SU-DHL-6 (cell line): ENCODE measurements around the gene DUSP16.
"Not testable (repeated sequence)": the region's sequence is repeated elsewhere in the genome, so short reads cannot be mapped to it uniquely, and the experiment has no call there.

Experiments used
- H2AFZ ChIP-seq: fragments of 200-600 bp; sonication (generic); 2 replicates; pipeline ENCODE4 v1.6.1; 2014; ENCODE audit warnings: low read depth, mild to moderate bottlenecking, moderate library complexity, mixed read lengths, antibody characterized with exemption, low read length; ENCODE audit not compliant: severe bottlenecking
- H3F3A ChIP-seq: fragments of 200-600 bp; shearing (Covaris generic); 2 replicates; pipeline ENCODE4 v1.6.0; 2016; ENCODE audit warnings: antibody characterized with exemption, mild to moderate bottlenecking; ENCODE audit not compliant: insufficient read depth
- H3K27ac ChIP-seq: fragments of 200-600 bp; sonication (generic); 2 replicates; pipeline ENCODE4 v1.5.1; 2016; ENCODE audit warnings: low read depth, mild to moderate bottlenecking, low read length, moderate library complexity, mixed read lengths
- H3K27me3 ChIP-seq: fragments of 200-600 bp; sonication (generic), shearing (Covaris generic); 2 replicates; pipeline ENCODE4 v1.6.0; 2014; ENCODE audit warnings: mild to moderate bottlenecking, low read length
- H3K36me3 ChIP-seq: fragments of 200-600 bp; sonication (generic); 2 replicates; pipeline ENCODE4 v1.6.1; 2014; ENCODE audit warnings: mild to moderate bottlenecking, low read length, mixed read lengths
- H3K4me2 ChIP-seq: fragments of 300-600, 200-600 bp; shearing (Covaris generic), sonication (generic); 2 replicates; pipeline ENCODE4 v1.6.0; 2014; ENCODE audit warnings: low read length, low read depth, mild to moderate bottlenecking; ENCODE audit not compliant: poor library complexity, severe bottlenecking
- H3K4me3 ChIP-seq: fragments of 200-600 bp; sonication (generic); 2 replicates; pipeline ENCODE4 v1.5.1; 2014; ENCODE audit warnings: antibody characterized with exemption, low read length, mild to moderate bottlenecking, mixed read lengths; ENCODE audit not compliant: insufficient read depth, poor library complexity, severe bottlenecking
- H3K79me2 ChIP-seq: fragments of 200-600 bp; sonication (generic); 2 replicates; pipeline ENCODE4 v1.6.1; 2014; ENCODE audit warnings: mild to moderate bottlenecking, low read length, moderate library complexity; ENCODE audit not compliant: insufficient read depth
- H3K9ac ChIP-seq: fragments of 200-600 bp; sonication (generic); 2 replicates; pipeline ENCODE4 v1.7.0; 2014; ENCODE audit warnings: mild to moderate bottlenecking, low read length
- H3K9me2 ChIP-seq: fragments of 200-600 bp; sonication (generic); replicated peaks from 2 replicates; pipeline ENCODE4 v1.6.1; 2014; ENCODE audit warnings: low read length; ENCODE audit not compliant: insufficient read depth
- H3K9me3 ChIP-seq: fragments of 200-600 bp; sonication (generic); 2 replicates; pipeline ENCODE4 v1.6.1; 2014; ENCODE audit warnings: low read length, mixed read lengths; ENCODE audit not compliant: insufficient read depth
- H4K20me1 ChIP-seq: fragments of 200-600 bp; sonication (generic); 2 replicates; pipeline ENCODE4 v1.6.1; 2014; ENCODE audit warnings: low read depth, mild to moderate bottlenecking, antibody characterized with exemption, low read length, moderate library complexity, mixed read lengths
- CTCF ChIP-seq: fragments of 200-600 bp; sonication (generic); IDR thresholded peaks from one replicate; pipeline ENCODE4 v1.5.1; 2017; ENCODE audit warnings: antibody characterized with exemption, mild to moderate bottlenecking, low read length, moderate library complexity; ENCODE audit not compliant: insufficient read depth, poor library complexity, severe bottlenecking
- EZH2phosphoT487 ChIP-seq: fragments of 200-600 bp; sonication (generic), shearing (Covaris generic); conservative IDR thresholded peaks from 2 replicates; pipeline ENCODE4 v1.6.1; 2018; ENCODE audit warnings: mild to moderate bottlenecking, antibody characterized with exemption, low read length, moderate library complexity, mixed read lengths

Gene DUSP16

GRCh38 chr12:12524128-12524527 is 38.5 kb downstream of the DUSP16 start:
- H3K4me3 ChIP-seq: no peak overlapping the region
- H3K27ac ChIP-seq: no peak overlapping the region
- no peak overlapping the region for H3K9ac ChIP-seq
- H3K9me2 ChIP-seq: no peaks in the 10 kb centered on the region
- no peak overlapping the region for H3K4me2 ChIP-seq
- H3F3A ChIP-seq: no peaks in the 10 kb centered on the region
- no peak overlapping the region for H2AFZ ChIP-seq
- no peak for TF ChIP-seq EZH2phosphoT487
- TF ChIP-seq CTCF: no peak
- H3K36me3 ChIP-seq: no peaks in the 10 kb centered on the region
- H4K20me1 ChIP-seq: no peaks in the 10 kb centered on the region
- H3K79me2 ChIP-seq: no peaks in the 10 kb centered on the region
- H3K27me3 ChIP-seq: no peaks in the 10 kb centered on the region
- H3K9me3 ChIP-seq: no peaks in the 10 kb centered on the region

GRCh38 chr12:12523229-12523628 is 39.4 kb downstream of the DUSP16 start:
- Histone ChIP-seq H3K9me3 (no peaks in the 10 kb centered on the region), H4K20me1 (no peaks in the 10 kb centered on the region), H3K79me2 (no peaks in the 10 kb centered on the region), H3F3A (no peaks in the 10 kb centered on the region), H3K9ac (no peak overlapping the region), H2AFZ (no peak overlapping the region), H3K27me3 (no peaks in the 10 kb centered on the region), H3K4me3 (no peak overlapping the region), H3K27ac (no peak overlapping the region), H3K4me2 (no peak overlapping the region), H3K36me3 (no peaks in the 10 kb centered on the region), H3K9me2 (no peaks in the 10 kb centered on the region)
- TF ChIP-seq CTCF: no peak
- no peak for TF ChIP-seq EZH2phosphoT487

DNA sequence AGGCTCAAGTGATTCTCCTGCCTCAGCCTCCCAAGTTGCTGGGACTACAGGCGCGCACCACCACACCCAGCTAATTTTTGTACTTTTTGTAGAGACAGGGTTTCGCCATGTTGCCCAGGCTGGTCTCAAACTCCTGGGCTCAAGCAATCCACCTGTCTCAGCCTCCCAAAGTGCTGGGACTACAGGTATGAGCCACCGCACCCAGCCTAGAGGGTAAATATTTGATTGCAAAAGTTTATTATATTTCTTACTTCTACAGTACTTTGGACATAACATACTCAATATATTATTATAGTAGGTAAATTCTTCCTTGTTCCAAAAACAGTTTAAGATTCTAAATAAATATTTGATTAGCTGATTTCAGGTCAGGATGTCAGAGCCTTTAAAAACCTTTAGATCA is 40.0 kb downstream of the DUSP16 start:
- H3K27me3 ChIP-seq, H3F3A ChIP-seq, H3K36me3 ChIP-seq, H3K4me3 ChIP-seq, H2AFZ ChIP-seq, H3K79me2 ChIP-seq, H3K27ac ChIP-seq, H4K20me1 ChIP-seq, H3K4me2 ChIP-seq, H3K9me2 ChIP-seq, H3K9ac ChIP-seq, H3K9me3 ChIP-seq: not testable (repeated sequence)

DNA sequence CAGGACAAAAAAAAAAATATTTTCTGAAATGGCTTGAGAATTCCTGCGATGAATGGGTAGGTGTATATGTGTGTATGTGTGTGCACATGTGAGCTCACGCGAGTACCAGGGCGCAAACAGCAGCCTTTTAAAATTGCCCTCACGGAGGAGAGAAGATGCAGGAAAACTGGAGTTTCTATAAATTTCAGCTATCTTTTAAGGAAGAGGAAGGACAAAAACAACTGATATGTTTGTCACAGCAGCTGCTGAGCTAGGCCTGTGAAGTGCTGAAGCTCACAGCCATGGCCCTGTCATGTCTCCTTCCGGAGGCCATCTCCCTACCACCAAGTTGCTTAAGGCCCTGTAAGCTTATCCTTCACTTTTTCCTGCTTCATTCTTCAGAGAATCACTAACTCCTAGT is 40.8 kb downstream of the DUSP16 start:
- H3K9me3 ChIP-seq: no peaks in the 10 kb centered on the region
- H3K4me3 ChIP-seq: no peak overlapping the region
- H4K20me1 ChIP-seq: no peaks in the 10 kb centered on the region
- no peak overlapping the region for H3K4me2 ChIP-seq
- H2AFZ ChIP-seq: no peak overlapping the region
- no peaks in the 10 kb centered on the region for H3K9me2 ChIP-seq
- TF ChIP-seq EZH2phosphoT487 (no peak), CTCF (no peak)
- H3K9ac ChIP-seq: no peak overlapping the region
- no peaks in the 10 kb centered on the region for H3K79me2 ChIP-seq
- H3F3A ChIP-seq: no peaks in the 10 kb centered on the region
- no peak overlapping the region for H3K27ac ChIP-seq
- H3K27me3 ChIP-seq: no peaks in the 10 kb centered on the region
- no peaks in the 10 kb centered on the region for H3K36me3 ChIP-seq
